HepG2 (cell line): ENCODE results near the gene RLN3. TPM values are rescaled to one million over a fixed set of nuclear protein-coding genes. Genes with fewer than 3 reads are reported as not detected.

Experiments used
- ARID4A ChIP-seq: sonication (generic); formaldehyde crosslinking; IDR thresholded peaks from 2 replicates; pipeline ENCODE4 v1.5.0; 2020; ENCODE audit warnings: mild to moderate bottlenecking, missing genetic modification reagents, borderline replicate concordance
- DNMT1 ChIP-seq: sonication (generic); formaldehyde crosslinking; IDR thresholded peaks from 2 replicates; pipeline ENCODE4 v1.5.1; 2020; ENCODE audit warnings: mild to moderate bottlenecking, missing genetic modification reagents
- FOXJ3 ChIP-seq: sonication (generic); formaldehyde crosslinking; IDR thresholded peaks from 2 replicates; pipeline ENCODE4 v1.4.0; 2020; ENCODE audit warnings: missing genetic modification reagents, mild to moderate bottlenecking, borderline replicate concordance
- HOXA5 ChIP-seq: sonication (generic); formaldehyde crosslinking; IDR thresholded peaks from 2 replicates; pipeline ENCODE4 v1.4.0; 2020; ENCODE audit warnings: missing genetic modification reagents
- LCORL ChIP-seq, 2 experiments: fragments of 450-650 bp in 1 of 2; sonication (generic) in 1 of 2; formaldehyde crosslinking in 1 of 2; IDR thresholded peaks; 2 replicates each; pipeline versions ENCODE4 v1.5.0 to v1.6.1; 2017 to 2020; ENCODE audit warnings: antibody characterized with exemption in 1 of 2, missing genetic modification reagents in 1 of 2
- MED8 ChIP-seq: sonication (generic); formaldehyde crosslinking; IDR thresholded peaks from 2 replicates; pipeline ENCODE4 v1.8.1; 2023; ENCODE audit warnings: mild to moderate bottlenecking, missing genetic modification reagents; ENCODE audit not compliant: insufficient replicate concordance
- MTF1 ChIP-seq: sonication (generic); formaldehyde crosslinking; IDR thresholded peaks from 2 replicates; pipeline ENCODE4 v1.5.0; 2020; ENCODE audit warnings: missing genetic modification reagents
- NR3C1 ChIP-seq: sonication (generic); formaldehyde crosslinking; IDR thresholded peaks from 2 replicates; pipeline ENCODE4 v1.4.0; 2020; ENCODE audit warnings: missing genetic modification reagents
- PRDM10 ChIP-seq: sonication (generic); formaldehyde crosslinking; IDR thresholded peaks from 2 replicates; pipeline ENCODE4 v1.4.0; 2020; ENCODE audit warnings: low read depth, missing genetic modification reagents
- RFX5 ChIP-seq: IDR thresholded peaks from 2 replicates; pipeline ENCODE4 v1.6.1; 2011; ENCODE audit warnings: low read depth, low read length, improper control_type of control experiment
- ZNF431 ChIP-seq: sonication (generic); formaldehyde crosslinking; IDR thresholded peaks from 2 replicates; pipeline ENCODE4 v1.9.0; 2022; ENCODE audit warnings: missing genetic modification reagents, low read depth, mild to moderate bottlenecking, borderline replicate concordance
- ZSCAN21 ChIP-seq: sonication (generic); formaldehyde crosslinking; IDR thresholded peaks from 2 replicates; pipeline ENCODE4 v1.8.0; 2022; ENCODE audit warnings: mild to moderate bottlenecking, missing genetic modification reagents, moderate library complexity, borderline replicate concordance
- ZZZ3 ChIP-seq: sonication (generic); formaldehyde crosslinking; IDR thresholded peaks from 2 replicates; pipeline ENCODE4 v1.4.0; 2020; ENCODE audit warnings: missing genetic modification reagents, mild to moderate bottlenecking, borderline replicate concordance
- polyA plus RNA-seq, 8 experiments: library from polyadenylated mRNA; depleted of rRNA in 3 of 8; stranded (reverse) in 7 of 8; unstranded in 1 of 8; fragments of >200 nt; fragmentation: Illumina TruSeq in 4 of 8; extraction: Trizol in 4 of 8; gene quantifications; 2 replicates each; pipeline versions ENCODE4 v1.2.1 to v1.2.3, GENCODE V29; 2011 to 2016; ENCODE audit warnings: low read depth in 4 of 8, missing spikeins in 1 of 8, mixed read lengths in 1 of 8; ENCODE audit not compliant: insufficient read depth in 1 of 8
- total RNA-seq, 5 experiments: library from RNA; depleted of rRNA; stranded (reverse); fragments of >200 nt; fragmentation: Illumina TruSeq; extraction: Trizol; gene quantifications; 2 replicates each; pipeline ENCODE4 v1.2.3, GENCODE V29; 2016; ENCODE audit warnings: low read depth in 1 of 5
- TF ChIP-seq, protein P1 (sequence below): sonication (generic); formaldehyde crosslinking; conservative IDR thresholded peaks from 2 replicates; pipeline ENCODE4 v1.8.1; 2023; ENCODE audit warnings: missing genetic modification reagents
- TF ChIP-seq, protein P2 (sequence below): sonication (generic); formaldehyde crosslinking; IDR thresholded peaks from 2 replicates; pipeline ENCODE4 v1.4.0; 2020; ENCODE audit warnings: mild to moderate bottlenecking, missing genetic modification reagents
- TF ChIP-seq, protein P3 (sequence below), 2 experiments: fragments of 450-650 bp in 1 of 2; sonication (generic) in 1 of 2; formaldehyde crosslinking; IDR thresholded peaks; 2 replicates each; pipeline versions ENCODE4 v1.5.0 to v1.8.0; 2020 to 2022; ENCODE audit warnings: mild to moderate bottlenecking in 1 of 2, missing genetic modification reagents in 1 of 2

RLN3 gene
- total and polyA plus RNA-seq, 2 of the 13 experiments (the other 11 are each of a cell fraction or from before 2014, with no cell fraction given) = not detected

DNA sequence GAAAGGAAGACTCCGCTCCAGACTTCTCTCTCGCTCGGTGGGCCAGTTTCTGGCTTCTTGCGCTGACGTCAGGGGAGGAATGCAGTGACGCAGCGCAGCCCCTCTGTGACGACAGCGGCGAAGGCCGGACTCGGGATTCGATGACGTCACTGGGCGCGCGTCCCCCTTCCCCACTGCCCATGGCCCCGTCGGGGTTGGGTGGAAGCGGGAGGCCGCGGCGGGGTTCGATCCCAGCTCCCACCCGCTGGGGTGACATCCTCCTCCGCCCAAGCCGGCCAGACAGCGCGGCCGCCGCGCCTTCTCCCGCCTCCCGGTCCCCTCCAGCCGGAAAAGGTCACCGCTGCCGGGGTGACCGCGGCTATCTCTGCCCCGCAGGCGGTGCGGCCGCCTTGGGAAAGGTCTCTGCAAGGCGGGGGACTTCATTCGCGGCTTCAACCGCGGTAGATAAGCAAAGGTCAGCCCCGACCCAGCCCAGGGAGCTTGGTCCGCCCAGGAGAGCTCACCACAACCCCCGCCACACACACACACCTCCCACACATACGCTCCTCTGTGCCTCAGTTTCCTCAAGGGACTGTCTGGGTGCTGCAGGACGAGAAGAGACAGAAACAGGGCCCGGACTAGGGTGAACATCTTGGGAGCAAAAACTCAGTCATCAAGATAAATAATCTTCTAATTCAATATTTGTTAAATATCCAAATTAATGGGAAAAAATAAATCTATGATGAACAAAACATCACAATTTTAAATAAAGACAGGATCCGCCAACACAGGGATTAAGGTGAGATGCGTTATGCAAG, 21.0 kb upstream of the RLN3 start (continued):
- TF ChIP-seq, protein P1, sequence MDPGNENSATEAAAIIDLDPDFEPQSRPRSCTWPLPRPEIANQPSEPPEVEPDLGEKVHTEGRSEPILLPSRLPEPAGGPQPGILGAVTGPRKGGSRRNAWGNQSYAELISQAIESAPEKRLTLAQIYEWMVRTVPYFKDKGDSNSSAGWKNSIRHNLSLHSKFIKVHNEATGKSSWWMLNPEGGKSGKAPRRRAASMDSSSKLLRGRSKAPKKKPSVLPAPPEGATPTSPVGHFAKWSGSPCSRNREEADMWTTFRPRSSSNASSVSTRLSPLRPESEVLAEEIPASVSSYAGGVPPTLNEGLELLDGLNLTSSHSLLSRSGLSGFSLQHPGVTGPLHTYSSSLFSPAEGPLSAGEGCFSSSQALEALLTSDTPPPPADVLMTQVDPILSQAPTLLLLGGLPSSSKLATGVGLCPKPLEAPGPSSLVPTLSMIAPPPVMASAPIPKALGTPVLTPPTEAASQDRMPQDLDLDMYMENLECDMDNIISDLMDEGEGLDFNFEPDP (CRISPR knock-in tag) = no peak
- TF ChIP-seq ZNF431 = 0 out of 2 replicates have a peak, but pooled peaks have one; percentile 37
- TF ChIP-seq, protein P2, sequence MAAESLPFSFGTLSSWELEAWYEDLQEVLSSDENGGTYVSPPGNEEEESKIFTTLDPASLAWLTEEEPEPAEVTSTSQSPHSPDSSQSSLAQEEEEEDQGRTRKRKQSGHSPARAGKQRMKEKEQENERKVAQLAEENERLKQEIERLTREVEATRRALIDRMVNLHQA = no peak
- no peak for TF ChIP-seq ZZZ3 (CRISPR knock-in tag)
- no peak for TF ChIP-seq MTF1 (CRISPR knock-in tag)
- TF ChIP-seq ZSCAN21 (CRISPR knock-in tag) = peak; percentile 81; the same call in 1 of the 2 replicates
- TF ChIP-seq DNMT1 (CRISPR knock-in tag) = peak; percentile 29; the same call in 1 of the 2 replicates
- TF ChIP-seq LCORL (IDR thresholded peaks at IDR 0.05) = no peak
- TF ChIP-seq LCORL (CRISPR knock-in tag; IDR thresholded peaks at IDR 0.05) = peak; percentile 60; the same call in 1 of the 2 replicates
- TF ChIP-seq RFX5 = peak; percentile 73; the same call in 1 of the 2 replicates
- TF ChIP-seq ARID4A (CRISPR knock-in tag) = peak; percentile 75
- peak; percentile 68; the same call in 1 of the 2 replicates for TF ChIP-seq PRDM10 (CRISPR knock-in tag)
- TF ChIP-seq MED8 = peak; percentile 63
- no peak; the same call in 1 of the 2 replicates for TF ChIP-seq HOXA5
- TF ChIP-seq NR3C1 (CRISPR knock-in tag) = no peak
- TF ChIP-seq, protein P3, sequence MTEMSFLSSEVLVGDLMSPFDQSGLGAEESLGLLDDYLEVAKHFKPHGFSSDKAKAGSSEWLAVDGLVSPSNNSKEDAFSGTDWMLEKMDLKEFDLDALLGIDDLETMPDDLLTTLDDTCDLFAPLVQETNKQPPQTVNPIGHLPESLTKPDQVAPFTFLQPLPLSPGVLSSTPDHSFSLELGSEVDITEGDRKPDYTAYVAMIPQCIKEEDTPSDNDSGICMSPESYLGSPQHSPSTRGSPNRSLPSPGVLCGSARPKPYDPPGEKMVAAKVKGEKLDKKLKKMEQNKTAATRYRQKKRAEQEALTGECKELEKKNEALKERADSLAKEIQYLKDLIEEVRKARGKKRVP (CRISPR knock-in tag; IDR thresholded peaks at IDR 0.05) = peak in 1 of 2 experiments; percentile 53; a peak in 1 of 4 replicates
- no peak for TF ChIP-seq FOXJ3 (CRISPR knock-in tag)
